ENCODE data around the gene EPS8.

Gene EPS8

GRCh38 chr12:15789220-15790171 lies at the start of gene EPS8:
Gene EPS8, minus strand, starts transcription at chr12:15789388. Its CDS starts 106,437 bp downstream, at chr12:15682951.
- peak; percentile 90 for DNase-seq

DNA sequence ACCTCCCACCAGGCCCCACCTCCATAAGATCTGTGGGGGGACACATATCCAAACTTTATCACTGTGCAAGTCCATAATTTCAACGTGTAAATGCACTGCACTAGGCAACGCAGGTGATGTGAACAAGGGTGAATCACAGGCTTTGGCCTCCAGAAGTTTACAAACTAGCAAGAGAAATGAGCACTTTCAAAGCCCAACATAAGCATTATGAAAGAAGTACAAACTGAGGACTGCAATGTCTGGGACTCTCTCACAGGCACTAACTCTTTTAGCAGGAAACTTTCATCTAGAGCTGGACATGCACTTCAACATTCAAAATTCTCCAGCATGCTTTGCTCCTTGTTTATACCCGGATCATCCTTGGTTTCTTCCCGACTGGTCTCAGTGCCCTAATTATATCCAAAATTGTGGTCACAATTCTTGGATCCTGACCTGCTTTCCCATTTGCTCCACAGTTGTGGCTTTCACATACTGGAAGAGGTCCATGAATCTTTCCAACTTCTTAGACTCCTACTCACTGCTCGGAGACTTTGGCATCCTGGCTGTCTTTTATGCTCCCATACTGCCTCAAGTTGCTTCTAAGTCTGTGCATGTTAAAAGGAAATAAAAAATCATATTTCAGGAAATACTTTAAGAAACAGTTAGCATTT lies 48.1 kb upstream of the EPS8 start:
- DNase-seq: no peak

DNA sequence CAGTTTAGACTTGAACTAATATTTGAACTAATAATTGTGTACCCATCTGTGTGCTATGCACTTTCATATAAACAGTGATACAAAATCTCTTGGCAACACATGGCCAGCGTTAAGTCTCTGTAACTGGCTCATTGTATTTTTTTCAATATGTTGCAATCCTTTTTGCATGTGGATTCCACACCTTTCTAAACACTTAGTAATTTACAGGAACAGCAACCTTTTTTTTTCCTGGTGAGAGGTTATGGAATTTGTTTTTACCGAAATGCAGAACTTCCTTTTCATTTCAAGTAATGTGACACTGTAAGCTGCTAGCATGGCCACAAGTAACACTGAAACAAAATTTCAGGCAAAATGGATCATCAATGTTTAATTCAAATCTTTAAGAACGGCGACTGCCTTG lies 45.4 kb upstream of the EPS8 start:
- DNase-seq: no peak

DNA sequence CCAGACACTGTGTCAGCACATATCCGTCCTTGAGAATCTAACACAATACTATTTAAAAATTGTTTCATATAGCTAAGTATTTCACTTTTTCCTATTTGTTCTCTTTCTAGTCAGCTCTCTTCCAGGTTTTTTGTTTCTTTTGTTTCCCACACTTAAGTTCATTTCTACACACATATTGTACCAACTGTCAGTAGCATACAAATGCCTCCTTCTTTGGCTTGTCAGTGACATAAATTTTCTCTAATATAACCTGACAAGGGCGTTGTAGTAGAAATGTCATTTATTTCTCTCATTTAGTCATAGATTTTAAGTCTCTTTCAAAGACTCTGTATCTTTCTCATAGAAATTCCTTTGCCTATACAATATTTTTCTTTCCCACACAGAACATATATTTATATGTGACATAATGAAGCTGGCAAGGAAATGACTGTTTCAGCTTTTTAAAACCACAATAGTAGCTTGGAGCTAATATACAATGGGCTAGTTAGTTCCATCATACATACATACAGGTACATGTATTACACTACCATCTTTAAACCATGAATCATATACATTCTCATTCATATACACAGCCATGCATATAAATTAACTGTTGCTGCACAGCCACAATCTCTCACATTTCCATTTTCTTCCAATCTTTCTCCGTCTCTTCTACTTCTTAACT lies 42.3 kb upstream of the EPS8 start:
- DNase-seq: no peak

GRCh38 chr12:15830538-15830937 lies 41.4 kb upstream of the EPS8 start:
- DNase-seq: no peak

GRCh38 chr12:15829949-15830348 lies 40.8 kb upstream of the EPS8 start:
- DNase-seq: no peak

GRCh38 chr12:15829255-15829654 lies 40.1 kb upstream of the EPS8 start:
- DNase-seq: no peak

DNA sequence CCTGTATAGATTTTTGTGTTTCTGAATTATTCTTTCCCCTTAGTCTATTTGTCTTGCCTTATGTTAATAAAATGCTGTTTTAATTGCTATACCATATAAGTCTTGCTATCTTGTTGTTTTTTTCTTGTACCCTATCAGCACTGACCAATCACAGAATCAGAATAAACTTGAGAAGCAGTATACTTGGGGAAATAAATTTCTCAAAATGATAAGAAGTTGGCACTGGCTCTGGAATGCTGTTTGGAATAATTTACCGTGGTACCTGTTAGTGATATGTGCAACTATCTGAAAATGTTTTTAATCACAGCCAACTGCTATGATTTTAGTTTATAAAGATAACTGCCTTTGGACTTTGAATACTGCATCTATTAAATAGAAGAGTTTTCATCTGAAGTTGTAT lies 37.9 kb upstream of the EPS8 start:
- DNase-seq: no peak

DNA sequence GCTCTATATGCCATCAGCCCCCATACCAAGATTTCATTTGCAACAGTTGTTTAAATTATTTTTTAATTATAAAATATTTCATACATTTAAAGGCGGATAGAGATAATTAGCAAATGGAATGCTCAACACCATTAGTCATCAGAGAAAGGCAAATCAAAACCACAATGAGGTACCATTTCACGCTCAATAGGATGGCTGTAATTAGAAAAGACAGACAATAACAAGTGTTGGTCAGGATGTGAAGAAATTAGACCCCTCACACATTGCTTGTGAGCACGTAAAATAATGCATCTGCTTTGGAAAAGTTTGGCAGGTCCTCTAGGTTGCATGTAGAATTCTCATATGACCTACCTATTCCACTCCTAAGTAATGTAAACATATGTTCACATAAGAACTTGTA lies 35.3 kb upstream of the EPS8 start:
- DNase-seq: no peak

- DNase-seq: no peak
Measured at GRCh38 chr12:15823360-15824128, 34.4 kb upstream of the EPS8 start.

DNA sequence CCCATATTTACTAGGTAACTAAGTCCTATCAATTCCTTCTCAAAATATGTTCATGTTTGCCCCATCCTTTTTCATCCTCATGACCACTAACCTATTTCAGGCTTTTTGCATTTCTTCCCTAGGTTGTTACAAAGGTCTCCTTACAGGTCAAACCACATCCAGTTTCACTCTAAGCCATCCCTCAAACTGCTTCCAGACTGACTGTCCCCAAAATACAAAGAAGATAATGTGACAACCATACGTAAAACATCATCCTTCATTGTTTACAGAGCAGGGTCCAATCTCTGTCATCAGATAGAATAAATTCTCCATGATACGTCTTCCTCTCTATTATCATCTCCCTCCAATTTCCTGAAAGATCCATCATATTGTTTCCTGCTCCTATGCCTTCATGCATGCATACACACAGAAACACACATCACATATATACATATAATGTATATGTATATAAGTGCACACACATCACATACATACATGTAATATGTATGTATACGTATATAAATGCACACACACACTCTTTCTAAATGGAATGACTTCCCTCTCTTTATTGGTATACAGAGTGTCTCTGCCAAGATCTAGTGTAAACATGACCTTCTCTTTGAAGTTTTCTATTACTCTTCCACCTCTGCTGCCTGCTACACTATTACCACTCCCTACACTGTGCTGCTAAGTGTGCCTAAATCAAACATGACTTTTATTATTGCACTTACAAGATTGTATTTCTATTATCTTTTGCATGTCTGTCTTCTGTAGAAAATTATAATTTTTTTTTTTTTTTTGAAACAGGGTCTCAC lies 30.7 kb upstream of the EPS8 start:
- no peak for DNase-seq

GRCh38 chr12:15818418-15818817 lies 29.2 kb upstream of the EPS8 start:
- DNase-seq: no peak

DNA sequence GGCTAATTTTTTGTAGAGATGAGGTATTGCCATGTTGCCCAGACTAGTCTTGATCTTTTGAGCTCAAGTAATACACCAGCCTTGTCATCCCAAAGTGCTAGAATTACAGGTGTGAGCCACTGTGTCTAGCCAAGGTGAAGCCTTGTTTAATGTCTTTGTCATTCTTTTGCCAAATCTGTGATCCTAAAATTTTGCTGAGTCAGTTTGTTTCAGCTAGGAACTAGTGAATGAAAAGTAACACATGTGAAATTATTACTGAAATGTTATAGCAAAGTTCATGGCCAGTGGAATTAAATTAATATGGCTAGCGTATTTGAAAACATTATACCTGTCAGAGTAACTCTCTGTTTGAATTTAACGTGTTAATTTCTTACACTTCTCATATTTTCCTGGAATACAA lies 26.5 kb upstream of the EPS8 start:
- no peak for DNase-seq

GRCh38 chr12:15811214-15812127 lies 22.3 kb upstream of the EPS8 start:
- DNase-seq: no peak

GRCh38 chr12:15808652-15809051 lies 19.5 kb upstream of the EPS8 start:
- no peak for DNase-seq

GRCh38 chr12:15808250-15808649 lies 19.1 kb upstream of the EPS8 start:
- no peak for DNase-seq

GRCh38 chr12:15806826-15807225 lies 17.6 kb upstream of the EPS8 start:
- DNase-seq: no peak

DNA sequence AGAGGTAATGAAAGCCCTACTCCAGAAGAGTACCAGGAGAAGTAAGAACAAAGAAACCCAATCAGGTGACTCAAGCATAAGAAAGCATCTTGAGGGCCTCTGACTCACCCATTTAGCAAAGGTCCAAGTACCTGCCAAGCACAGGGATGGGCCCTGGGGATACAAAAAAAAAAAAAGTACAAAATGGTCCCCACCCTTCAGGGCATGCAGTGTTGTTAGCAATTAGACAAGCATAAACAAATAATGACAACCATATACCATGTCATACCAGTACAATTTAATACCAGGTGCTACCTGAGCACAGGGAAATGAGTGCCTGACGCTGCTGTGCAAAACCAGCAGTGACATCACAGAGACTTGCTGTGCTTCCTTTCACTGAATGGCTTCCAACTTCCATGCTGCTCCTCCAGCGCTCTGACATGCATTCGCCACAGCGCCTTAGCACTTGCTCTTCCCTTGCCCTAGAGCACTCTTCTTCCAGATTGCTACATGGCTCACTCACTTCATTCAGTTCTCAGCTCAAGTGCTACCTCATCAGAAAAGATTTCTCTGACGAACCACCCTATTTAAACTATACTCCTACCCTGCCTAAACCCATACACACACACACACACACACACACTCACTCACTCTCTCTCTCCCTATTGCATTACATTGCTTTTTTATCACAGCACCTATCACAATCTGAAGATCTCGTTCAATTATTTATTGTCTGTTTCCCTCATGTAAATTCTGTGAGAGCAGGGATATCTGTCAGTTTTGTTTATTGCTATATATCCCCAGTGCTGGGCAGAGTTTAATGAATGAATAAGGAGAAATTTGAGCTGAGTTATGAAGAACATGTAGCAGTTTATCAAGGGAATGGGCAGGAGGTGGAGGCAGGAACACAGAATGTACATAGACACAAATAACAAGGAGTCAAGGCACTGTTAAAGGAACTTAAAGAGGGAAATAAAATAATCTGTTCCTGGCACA lies 12.9 kb upstream of the EPS8 start:
- no peak for DNase-seq

- DNase-seq: no peak
Measured at GRCh38 chr12:15800278-15800677, 11.1 kb upstream of the EPS8 start.

DNA sequence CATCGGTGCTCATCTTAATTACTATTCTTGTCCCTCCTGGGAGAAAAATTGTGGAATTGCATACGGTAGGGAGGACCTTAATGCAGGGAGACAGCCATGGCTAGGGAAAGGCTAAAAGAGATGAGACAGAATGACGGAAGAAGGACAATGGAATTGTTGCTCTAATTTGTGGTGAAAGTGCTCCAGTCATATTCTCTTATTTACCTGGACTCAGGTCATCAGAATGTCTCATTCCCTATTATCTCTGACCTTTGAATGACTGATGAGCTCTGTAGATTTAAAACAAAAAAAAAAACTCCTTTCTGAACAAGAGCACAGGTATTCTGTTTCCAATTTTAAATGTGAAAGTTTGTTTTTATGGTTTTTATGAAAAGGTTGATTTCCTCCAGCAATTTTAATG lies 8.6 kb upstream of the EPS8 start:
- no peak for DNase-seq

All from stimulated activated CD4-positive, alpha-beta T cell treated with anti-CD3 and anti-CD28 coated beads, Interleukin-15, amount 100 ng/mL, for 24 hours (primary cell).